CD4-positive, alpha-beta T cell treated with Interleukin-15 for 1 hour (primary cell): ENCODE measurements around the gene RDM1.
"Not testable (repeated sequence)": the region's sequence is repeated elsewhere in the genome, so short reads cannot be mapped to it uniquely, and the experiment has no call there.

ENCODE experiments used
- DNase-seq: peaks from one replicate; pipeline ENCODE4 v3.0.0-alpha.2; 2020

Gene RDM1

DNA sequence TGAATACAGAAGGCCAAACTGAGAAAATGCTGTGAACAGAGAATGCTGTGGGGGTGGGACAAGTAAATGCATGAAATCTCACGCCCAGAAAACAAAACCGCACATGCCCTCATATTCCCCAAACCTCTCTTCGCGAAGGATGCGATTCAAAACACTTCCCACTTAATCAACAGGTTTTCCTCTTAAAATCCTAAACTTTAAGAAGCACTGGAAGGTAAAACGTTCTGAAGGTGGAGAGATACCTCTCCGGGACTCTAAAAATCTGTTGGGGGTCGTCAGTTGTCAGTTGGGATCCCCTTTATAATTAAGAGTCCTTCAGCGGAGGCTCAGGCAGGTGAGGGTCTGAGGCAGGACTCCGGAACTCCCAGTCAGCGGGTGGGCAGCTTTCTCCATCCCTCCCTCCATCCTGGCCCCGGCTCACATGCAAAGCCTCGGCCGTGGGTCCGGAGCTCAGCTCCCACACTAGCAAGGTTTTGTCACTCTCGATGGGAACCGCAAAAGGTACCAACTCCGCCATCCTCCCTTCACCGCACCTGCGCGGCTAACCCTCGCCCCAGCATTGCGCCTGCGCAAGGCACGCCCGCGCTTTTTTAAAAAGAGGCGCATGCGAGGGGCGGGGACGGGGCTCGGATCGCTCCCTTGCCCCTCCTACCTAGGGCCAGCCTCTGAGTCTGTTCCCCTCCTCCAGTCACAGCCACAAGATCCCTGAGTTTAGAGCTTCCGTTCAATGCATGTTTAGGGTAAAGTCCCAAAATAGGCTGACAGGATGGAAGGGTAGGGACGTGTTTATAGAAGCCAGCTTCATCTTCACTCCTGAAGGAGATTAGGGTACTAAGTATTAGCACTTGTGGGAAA, at the start of gene RDM1:
Gene RDM1, minus strand, starts transcription at position 563 of the 855 bp plus-strand sequence. Its CDS starts 46 bp downstream, at position 517.
- peak; percentile 76 for DNase-seq

DNA sequence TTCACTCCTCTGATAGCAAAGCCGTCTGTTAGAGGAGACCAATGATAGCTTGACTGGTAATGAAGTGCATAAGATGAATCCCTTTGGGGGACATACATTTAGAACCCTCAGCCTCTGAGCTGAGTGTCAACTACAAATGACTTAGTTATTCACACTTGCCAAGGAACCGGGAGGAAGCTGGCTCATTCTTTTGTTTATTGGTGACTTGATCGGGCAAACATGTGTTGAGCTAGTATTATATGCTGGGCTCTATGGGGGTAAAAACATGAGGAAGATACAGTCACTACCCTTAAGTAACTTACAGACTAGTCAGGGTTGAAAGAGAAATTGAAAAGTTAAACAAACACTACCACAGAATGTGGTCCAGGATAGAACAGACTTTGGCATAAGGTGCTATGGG, 47.8 kb upstream of the RDM1 start:
- DNase-seq, result no peak

GRCh38 chr17:35977509-35977908, 46.9 kb upstream of the RDM1 start:
- DNase-seq, result no peak

DNA sequence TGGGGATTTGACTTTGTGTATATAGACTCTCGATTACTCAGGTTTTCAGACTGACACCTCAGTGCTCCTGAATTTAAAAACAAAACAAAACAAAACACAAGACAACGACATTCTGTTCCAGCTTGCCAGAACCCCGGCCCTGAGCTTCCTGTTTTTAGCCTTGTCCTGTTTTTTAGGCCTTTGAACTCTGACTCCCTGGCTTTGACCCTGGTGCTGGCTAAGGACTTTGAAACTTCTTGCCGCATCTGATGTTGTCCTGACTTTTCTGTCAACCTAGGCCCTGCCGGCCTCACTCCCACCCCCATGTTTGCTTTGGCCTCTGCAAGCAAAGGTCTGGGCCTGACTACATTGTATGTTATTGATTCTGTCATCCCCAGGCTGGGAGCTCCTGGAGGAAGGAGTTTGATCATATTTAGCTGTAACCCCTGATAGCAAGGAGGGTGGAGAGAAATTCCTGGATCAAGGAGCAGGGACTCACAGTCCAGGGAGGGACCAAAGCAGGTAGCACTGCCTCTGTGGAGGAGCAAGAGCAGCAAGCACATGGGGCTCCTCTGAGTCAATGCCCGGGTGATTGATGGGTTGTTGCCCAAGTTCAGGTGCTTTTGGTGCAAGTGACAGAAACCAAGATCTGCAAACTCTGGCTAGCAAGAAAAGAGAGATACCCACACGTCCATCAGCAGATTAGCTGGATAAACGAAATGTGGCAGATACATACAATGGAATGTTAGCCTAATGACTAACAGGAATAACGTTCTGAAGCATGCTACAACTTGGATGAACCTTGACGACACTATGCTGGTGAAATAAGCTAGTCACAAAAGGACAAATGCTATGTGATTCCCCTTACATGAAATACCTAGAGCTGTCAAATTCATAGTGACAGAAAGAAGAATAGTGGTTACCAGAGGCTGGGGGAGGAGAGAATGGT, 43.0 kb upstream of the RDM1 start:
- no peak for DNase-seq

GRCh38 chr17:35972945-35973332, 42.4 kb upstream of the RDM1 start:
- DNase-seq, result no peak

- no peak for DNase-seq
Observed at GRCh38 chr17:35972535-35972934, 42.0 kb upstream of the RDM1 start.

GRCh38 chr17:35972066-35972465, 41.5 kb upstream of the RDM1 start:
- DNase-seq, result no peak

DNA sequence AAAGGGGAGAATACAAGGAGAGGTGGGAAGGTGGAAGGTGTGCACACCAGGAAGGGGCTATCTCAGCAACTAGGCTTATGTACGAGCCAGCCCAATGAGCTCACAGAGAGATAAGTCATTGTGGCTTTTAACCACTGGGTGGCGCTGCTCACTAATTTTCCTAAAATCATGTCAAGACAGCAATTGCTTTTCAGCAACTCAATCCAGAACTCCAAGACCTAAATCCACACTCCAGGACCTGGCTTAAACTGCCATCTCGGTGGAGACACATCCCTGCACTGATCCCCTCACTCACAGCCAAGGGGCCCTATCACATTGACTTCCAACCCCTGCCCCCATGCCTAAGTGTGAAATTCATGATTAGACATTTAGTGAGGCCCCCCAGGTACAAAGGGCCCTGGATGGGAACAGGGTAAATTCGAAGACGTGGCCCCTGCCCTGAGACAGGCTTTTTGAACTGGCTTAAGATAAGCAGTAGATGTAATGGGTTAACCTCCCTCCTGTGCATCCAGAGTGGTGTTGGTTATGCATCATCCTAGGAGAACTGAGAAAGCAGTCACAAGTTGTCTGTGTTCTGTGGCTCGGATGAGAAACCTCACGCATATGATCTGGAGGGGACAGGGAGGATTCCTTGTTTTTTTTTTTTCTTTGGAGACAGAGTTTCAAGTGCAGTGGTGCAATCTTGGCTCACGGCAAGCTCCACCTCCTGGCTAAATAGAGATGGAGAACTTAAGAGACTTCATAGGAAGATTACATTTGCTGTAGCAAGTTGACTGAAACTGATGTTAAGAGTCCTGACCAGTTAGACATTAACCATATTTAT, 39.2 kb upstream of the RDM1 start:
- DNase-seq, result peak; percentile 65

- DNase-seq, result no peak
Observed at GRCh38 chr17:35968520-35969054, 38.0 kb upstream of the RDM1 start.

- DNase-seq, result no peak
Observed at GRCh38 chr17:35965272-35965671, 34.7 kb upstream of the RDM1 start.

DNA sequence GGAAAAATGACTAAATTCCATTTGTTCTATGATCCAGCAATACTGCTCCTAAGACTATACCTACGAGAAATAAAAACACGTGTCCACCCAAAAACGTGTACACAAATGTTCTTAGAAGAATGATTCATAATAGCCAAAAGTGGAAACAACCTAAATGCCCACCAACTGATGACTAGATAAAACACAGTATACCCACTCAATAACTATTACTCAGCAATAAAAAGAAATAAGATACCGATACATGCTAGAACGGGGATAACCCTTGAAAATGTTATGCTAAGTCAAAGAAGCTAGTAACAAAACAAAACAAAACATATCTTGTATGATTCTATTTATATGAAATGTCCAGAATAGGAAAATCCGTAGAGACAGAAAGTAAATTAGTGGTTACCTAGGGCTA, 33.1 kb upstream of the RDM1 start:
- DNase-seq, result no peak

- no peak for DNase-seq
Observed at GRCh38 chr17:35953720-35954119, 23.1 kb upstream of the RDM1 start.

- no peak for DNase-seq
Observed at GRCh38 chr17:35949401-35949800, 18.8 kb upstream of the RDM1 start.

DNA sequence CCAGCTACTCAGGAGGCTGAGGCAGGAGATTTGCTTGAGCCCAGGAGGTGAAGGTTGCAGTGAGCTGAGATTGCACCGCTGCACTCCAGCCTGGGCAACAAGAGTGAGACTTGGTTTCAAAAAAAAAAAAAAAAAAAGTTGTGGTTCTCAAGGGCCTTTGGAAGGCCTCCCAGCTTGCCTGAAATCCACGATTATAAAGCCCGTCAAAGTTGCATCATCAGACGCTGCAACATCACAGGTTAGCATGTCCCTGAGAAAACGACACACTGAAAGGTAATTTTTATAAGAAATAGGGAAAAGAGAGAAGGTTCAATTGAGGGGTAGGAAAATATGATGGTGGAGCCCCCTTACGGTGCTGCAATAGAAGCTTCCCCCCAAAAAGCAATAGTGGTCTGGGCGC, 17.5 kb upstream of the RDM1 start:
- DNase-seq, result no peak

DNA sequence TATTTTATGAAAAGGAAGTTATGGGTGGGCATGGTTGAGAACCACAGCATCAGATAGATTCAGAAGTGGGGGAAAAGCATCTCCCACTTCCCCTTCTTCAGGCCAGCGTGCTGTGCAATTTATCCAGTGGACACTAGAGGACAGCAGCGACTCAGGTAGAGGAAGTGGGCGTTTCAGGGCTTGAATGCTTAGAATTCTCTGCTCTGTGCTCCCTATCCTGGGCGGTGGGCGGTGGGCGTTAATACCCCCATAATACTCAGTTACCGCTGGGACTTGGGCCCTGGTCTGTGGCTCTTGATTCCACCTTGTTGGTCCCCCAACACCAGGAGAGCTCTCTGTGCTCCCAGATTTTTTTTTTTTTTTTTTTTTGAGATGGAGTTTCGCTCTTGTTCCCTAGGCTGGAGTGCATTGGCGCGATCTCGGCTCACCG, 16.6 kb upstream of the RDM1 start:
- peak; percentile 57 for DNase-seq

DNA sequence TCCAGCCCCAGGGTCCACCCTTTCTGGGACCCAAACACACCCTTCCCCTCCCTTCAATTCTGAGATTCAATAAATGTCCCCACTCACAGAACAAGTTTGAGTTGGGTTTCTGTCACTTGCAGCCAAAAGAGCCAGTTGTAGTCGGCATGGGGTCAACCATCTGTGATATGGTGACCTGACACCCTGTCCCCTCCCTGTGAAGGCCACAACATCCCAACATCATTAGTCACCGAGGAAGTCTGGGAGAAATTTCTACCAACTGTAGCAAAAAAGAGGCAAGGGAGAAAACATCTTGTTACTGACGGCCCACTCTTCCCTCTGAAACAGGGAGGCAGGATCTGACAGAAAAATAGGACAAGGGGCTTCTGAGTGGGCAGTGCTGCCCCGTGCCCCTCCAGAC, 13.6 kb upstream of the RDM1 start:
- DNase-seq, result no peak

GRCh38 chr17:35943537-35943936, 13.0 kb upstream of the RDM1 start, which contains the start of gene LYZL6:
Gene LYZL6, minus strand, starts transcription at chr17:35943713. Its CDS starts 4,357 bp downstream, at chr17:35939356.
- no peak for DNase-seq

- DNase-seq, result no peak
Observed at GRCh38 chr17:35942588-35943186, 12.1 kb upstream of the RDM1 start.

DNA sequence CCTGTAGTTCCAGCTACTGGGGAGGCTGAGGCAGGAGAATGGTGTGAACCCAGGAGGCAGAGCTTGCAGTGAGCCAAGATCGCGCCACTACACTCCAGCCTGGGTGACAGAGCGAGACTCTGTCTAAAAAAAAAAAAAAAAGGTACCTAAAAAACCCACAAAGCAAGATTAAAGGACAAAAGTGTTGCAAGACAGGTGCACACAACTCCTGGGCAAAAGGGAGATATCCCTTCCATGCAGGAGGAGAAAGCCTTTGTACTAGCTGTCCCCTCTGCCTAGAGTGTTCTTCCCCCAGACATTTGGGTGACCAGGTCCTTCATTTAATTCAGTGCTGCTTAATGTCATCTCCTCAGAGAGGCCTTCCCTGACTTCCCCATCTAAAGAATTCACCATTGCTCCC, 7.9 kb upstream of the RDM1 start:
- DNase-seq, result not testable (repeated sequence)

GRCh38 chr17:35936063-35936462, 5.5 kb upstream of the RDM1 start:
- DNase-seq, result no peak

DNA sequence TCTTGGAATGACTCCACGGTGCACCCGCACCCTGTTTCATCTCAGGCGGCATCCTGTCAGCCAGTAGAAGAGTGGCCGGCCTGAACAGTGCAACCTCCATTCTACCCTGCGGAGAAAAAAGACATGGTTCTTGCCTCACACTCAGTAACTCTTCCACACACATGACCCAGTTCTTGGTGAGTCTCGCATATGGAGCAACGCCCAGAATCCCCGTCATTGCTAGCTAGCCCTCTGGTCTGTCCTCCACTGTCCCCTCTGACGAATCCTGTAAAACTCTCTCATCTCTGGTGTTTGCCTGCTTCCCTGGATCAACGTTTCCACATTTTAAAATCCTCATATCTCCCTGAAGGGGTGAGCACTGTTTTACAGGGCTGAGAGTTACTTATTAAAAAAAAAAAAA, 4.2 kb upstream of the RDM1 start:
- no peak for DNase-seq

GRCh38 chr17:35932586-35932985, 2.0 kb upstream of the RDM1 start:
- no peak for DNase-seq
